ENCODE data around the gene HAGH. TPM values are rescaled to one million over a fixed set of nuclear protein-coding genes. Genes with fewer than 3 reads are reported as not detected.

The HAGH gene
- total and polyA plus RNA-seq, 10 of the 15 experiments (the other 5 are each of a cell fraction or from before 2014, with no cell fraction given): 2.0 to 50.1 (median 22.4) TPM

DNA sequence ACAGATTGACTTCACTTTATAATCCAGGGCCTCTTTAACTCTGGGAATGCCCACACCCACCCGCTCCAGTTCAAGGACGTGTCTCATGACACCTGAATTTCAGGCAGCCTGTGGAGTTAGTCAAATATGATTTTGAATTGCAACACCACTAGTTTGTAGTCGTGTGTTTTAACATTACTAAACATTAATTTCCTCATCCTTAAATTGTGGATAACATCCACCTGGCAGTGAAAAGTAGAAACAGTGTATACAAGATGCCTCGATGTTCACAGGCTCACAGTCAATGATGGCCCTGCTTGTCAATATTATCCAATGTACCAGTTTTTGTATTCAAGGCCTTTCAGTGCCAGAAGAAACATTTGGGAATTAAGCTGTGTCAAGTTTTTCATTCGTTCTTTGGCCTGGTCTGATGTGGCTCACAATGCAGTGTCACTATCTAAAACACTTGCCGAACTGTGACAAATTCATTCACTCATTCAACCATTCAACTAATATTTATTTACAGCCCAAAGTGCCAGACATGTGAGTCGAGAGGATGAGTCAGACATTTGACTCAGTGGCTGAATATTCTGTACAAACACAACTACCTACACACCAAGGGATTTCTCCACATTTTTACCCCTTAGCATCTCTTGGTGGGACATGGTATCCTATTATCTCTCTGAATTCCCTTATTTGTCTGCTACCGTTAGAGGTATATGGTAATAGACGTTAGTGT is 43.9 kb upstream of the HAGH start:
- FAIRE-seq (no peak), ATAC-seq (no peak), DNase-seq (ENCODE audit: low read depth, low spot score) (no peak)
- no peak for TF ChIP-seq SMARCA5 (IDR thresholded peaks at IDR 0.05)
- no peak for TF ChIP-seq MYC (IDR thresholded peaks at IDR 0.05; ENCODE audit: insufficient read depth, insufficient read length, insufficient replicate concordance, low read length, severe bottlenecking)
- TF ChIP-seq YY1 (IDR thresholded peaks at IDR 0.05; ENCODE audit: low read depth, low read length): no peak
- no peak for TF ChIP-seq HDGF (IDR thresholded peaks at IDR 0.05)
- TF ChIP-seq, protein P1, sequence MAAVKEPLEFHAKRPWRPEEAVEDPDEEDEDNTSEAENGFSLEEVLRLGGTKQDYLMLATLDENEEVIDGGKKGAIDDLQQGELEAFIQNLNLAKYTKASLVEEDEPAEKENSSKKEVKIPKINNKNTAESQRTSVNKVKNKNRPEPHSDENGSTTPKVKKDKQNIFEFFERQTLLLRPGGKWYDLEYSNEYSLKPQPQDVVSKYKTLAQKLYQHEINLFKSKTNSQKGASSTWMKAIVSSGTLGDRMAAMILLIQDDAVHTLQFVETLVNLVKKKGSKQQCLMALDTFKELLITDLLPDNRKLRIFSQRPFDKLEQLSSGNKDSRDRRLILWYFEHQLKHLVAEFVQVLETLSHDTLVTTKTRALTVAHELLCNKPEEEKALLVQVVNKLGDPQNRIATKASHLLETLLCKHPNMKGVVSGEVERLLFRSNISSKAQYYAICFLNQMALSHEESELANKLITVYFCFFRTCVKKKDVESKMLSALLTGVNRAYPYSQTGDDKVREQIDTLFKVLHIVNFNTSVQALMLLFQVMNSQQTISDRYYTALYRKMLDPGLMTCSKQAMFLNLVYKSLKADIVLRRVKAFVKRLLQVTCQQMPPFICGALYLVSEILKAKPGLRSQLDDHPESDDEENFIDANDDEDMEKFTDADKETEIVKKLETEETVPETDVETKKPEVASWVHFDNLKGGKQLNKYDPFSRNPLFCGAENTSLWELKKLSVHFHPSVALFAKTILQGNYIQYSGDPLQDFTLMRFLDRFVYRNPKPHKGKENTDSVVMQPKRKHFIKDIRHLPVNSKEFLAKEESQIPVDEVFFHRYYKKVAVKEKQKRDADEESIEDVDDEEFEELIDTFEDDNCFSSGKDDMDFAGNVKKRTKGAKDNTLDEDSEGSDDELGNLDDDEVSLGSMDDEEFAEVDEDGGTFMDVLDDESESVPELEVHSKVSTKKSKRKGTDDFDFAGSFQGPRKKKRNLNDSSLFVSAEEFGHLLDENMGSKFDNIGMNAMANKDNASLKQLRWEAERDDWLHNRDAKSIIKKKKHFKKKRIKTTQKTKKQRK (IDR thresholded peaks at IDR 0.05; ENCODE audit: low read depth, low read length): no peak
- TF ChIP-seq SMC3 (IDR thresholded peaks at IDR 0.05; ENCODE audit: borderline replicate concordance, low read length): no peak
- no peak for TF ChIP-seq NR2C2 (IDR thresholded peaks at IDR 0.05; ENCODE audit: borderline replicate concordance, control insufficient read depth, insufficient read length, low read depth)
- TF ChIP-seq RAD51 (IDR thresholded peaks at IDR 0.05): no peak
- H3K27ac ChIP-seq (ENCODE audit: control insufficient read depth, insufficient read depth): no peak overlapping the region
- H3K4me3 ChIP-seq: no peak overlapping the region
- intact Hi-C loops (cut with micrococcal nuclease; ENCODE audit: unreplicated experiment): no loop called here
- no peaks in the 10 kb centered on the region for H3K79me2 ChIP-seq (ENCODE audit: control insufficient read depth, insufficient read depth, low read length)
- SMC1A ChIA-PET (ENCODE audit: uncharacterized antibody, unreplicated experiment): interaction anchor here (0.6 to 1.4 kb wide), 2 partner anchors 12 to 422 kb away, joined by 3 to 4 read pairs; no protein-coding TSS in a partner anchor
- RAD21 ChIA-PET (ENCODE audit: unreplicated experiment): no interaction called here
- in situ Hi-C loops (cut with MboI): no loop called here
- 48% methylated on average over 9 of the region's 9 CpGs for WGBS (ENCODE audit: insufficient coverage, insufficient replicate concordance, low lambda C conversion rate, missing lambda C conversion rate)
- H3K9ac ChIP-seq (ENCODE audit: control insufficient read depth, insufficient read depth, low read length): no peak overlapping the region
- no peaks in the 10 kb centered on the region for H4K20me1 ChIP-seq (ENCODE audit: control insufficient read depth, insufficient read depth)
- CTCF ChIA-PET: interaction anchor here (1.2 to 1.7 kb wide), 2 partner anchors 59 to 73 kb away, joined by 3 to 4 read pairs; partner anchors contain the start of gene MSRB1
- BruUV-seq (replicated peaks): no TSS peak
- H3K4me1 ChIP-seq (ENCODE audit: control insufficient read depth, insufficient read depth, low read length): no peaks in the 10 kb centered on the region
- no peaks in the 10 kb centered on the region for H3K9me3 ChIP-seq (replicated peaks; ENCODE audit: control insufficient read depth, insufficient read depth, low read length)
- no peak overlapping the region for H3K4me2 ChIP-seq (ENCODE audit: control insufficient read depth, insufficient read depth)
- POLR2A ChIA-PET: no interaction called here
- no peaks in the 10 kb centered on the region for H3K27me3 ChIP-seq (replicated peaks in 1 of 2; ENCODE audit: control insufficient read depth in 2 of 2, insufficient read depth in 2 of 2, low read length in 1 of 2)
- H3K36me3 ChIP-seq (ENCODE audit: control insufficient read depth in 2 of 2, insufficient read depth in 2 of 2, low read length in 1 of 2): no peaks in the 10 kb centered on the region
- no peak overlapping the region for H2AFZ ChIP-seq (ENCODE audit: control insufficient read depth, low read depth, low read length)
